CD4-positive, alpha-beta T cell treated with Interleukin-4 for 4 hours (primary cell): ENCODE results near the gene WDR3.

Experiments
- DNase-seq: peaks from one replicate; pipeline ENCODE4 v3.0.0-alpha.2; 2020

Gene WDR3

DNA sequence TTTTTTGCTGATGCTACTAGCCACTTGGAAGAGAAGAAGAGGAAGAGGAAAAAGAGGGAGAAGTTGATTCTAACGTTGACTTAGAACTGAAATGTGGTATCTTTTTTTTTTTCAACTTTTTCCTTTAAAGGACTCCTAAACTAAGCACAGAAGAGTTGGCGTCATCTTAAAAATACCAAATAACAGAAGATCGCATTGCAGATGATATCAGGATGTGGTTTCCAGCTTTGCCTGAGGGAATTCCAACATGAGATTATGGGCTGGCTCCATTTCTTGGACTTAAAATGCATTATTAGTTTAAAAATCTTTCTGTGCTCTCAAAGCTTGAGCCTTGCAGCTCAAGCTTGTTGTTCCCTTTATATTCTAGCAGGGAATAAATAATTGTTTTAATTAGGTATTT, 29.8 kb downstream of the WDR3 start:
- no peak for DNase-seq

DNA sequence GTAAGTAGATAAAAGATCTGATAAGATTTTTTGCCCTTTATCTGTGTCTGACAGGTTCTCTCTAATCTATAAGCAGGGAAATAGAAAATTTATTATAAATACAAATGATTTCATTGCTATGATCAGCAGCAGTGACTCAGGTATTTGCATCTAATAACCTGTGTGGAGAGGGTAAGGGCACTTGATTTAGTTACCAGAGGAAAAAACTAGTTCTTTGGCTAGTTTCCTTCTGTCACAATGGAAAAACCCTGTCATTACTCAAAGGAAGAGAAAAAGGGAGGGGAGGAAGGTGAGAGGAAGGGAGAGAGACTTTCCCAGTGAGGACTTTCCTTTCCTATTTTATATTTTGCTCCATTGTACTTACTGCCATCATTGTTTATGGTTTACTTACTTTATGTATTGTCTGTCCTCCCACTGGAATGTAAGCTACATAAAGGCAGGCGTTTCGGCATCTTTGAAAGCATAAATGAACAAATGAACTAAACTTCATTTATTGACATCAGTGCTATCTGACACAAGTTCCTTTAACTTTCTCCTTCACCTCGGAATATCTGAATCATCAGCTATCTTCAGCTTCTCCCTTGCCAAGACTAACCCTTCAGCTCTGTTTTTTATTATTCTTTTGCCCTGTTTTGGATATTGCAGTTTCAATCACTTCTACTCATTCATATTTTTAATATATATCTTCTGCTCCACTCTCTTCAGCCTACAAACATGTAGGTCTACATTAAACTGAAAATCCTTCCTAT, 34.9 kb downstream of the WDR3 start:
- DNase-seq: no peak

DNA sequence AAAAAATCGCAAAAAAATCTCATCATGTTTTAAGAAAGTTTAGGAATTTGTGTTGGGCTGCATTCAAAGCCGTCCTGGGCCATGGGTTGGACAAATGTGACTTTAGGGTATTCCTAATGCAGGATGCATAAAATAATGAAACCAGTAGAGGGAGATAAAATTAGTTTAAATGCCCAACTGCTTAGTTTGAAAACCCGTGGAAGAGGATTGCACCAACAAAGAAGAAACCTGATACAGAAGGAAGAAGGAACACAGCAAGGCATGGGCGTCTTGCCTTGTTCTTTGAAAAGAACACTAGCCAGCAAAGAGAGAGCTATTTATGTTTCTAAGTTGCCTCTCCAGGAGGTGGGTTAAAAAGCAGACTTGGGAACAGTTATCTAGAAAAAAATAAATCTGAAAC, 37.9 kb downstream of the WDR3 start:
- DNase-seq: no peak

DNA sequence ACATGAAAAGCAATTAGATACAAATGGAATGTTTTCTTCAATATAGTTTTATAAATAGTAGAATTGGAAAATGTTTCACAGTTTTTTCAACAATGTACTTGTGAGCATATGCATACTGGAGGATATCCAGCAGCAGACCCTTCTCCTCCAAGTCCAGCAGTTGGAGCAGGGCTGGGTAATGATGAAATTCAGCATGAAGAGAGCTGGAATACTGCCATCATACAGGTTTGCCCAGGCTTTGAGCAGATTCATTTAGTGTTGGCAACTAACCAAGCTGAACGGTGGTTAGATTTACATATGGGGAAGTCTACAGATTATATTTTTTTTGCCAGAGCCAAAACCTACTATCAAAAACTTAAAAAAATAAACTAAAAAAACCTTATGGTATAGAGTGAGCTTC, 38.3 kb downstream of the WDR3 start:
- no peak for DNase-seq

DNA sequence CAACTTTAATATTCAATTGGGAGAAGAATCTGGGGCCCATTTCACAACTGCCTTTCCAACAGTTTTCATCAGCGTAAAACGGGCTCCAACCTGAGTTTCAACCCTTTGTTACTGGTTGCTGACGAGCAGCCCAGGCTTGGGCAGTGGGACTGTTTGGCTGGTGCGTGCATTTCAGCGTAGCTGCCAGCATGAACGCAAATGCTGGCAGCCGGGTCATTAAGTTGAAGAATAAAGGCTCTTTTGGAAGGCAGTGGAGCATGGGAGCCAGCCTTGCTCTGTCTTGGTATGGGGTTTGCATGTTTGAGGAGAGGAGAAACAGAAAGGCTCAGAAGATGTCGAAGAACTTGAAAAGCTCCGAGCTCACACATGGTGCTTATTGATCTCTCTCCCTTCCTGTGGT, 40.7 kb downstream of the WDR3 start:
- no peak for DNase-seq

DNA sequence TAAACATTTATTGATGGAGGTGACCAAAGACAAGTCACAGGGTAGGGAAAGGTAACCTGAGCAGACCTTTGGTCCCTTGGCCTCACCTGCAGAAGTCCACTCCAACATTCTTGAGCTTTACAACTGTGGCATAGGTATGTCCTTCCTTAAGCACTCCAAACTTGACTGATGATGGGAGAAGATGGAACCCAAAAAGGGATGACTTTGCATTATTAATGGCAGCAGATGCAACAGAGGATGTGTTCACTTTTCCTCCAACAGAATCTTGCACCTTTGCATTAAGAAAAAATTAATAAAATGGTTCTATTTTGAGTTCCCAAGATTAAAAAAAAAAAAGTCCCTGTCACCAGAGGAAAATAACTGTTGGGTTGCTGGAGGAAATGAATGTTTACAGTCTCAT, 42.2 kb downstream of the WDR3 start:
- no peak for DNase-seq

DNA sequence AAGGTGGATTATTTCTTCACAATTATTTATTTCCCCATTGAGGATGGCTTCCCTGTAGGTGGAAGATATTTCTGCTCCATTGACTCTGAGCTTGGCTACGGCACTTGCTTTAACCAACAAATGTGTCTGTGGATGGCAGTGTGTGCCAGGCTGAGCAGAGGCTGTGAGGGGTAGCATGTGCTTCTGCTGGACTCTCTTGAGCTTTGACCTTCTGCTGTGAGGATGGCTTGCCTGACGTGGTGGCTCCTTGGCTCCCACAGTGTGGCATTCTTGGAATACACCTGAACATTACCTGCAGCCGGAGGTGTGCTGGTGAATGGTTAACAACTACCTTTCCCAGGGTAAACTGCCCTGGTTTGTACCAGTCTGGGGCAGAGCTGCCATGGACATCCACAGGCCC, 46.8 kb downstream of the WDR3 start:
- DNase-seq: no peak

DNA sequence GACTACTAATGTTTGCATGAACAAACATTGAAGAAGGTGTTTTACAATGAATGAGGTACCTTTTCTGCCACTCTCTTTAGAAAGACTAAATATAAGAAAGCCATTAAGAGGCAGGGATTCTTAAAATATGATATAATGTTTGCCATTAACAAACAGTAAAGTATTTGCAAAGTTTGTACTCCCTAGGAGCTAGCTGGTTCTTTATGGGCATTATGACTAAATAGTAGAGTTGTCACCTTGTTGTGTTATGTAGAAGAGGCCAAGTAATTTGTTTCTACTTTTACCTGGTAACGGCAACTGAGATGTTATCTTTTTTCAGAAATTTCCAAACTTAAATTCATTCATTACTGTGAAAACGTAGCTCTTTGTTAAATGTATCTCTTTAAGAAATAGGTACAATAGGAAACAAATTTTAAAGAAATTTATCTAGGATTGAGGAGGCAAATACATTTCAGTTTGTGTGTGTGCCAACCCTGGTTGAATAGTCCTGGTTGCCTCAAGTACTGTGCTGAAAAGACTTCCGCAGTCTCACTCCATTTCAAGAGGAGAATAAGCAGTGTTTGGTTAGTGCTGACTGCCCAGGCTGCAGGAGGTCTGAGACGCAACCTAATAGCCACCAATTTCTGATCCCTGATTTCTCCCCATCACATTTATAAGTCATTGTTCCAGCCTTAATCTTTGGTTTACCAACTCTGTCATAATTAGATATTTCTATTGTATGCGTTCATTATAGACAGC, 52.1 kb downstream of the WDR3 start:
- DNase-seq: no peak

DNA sequence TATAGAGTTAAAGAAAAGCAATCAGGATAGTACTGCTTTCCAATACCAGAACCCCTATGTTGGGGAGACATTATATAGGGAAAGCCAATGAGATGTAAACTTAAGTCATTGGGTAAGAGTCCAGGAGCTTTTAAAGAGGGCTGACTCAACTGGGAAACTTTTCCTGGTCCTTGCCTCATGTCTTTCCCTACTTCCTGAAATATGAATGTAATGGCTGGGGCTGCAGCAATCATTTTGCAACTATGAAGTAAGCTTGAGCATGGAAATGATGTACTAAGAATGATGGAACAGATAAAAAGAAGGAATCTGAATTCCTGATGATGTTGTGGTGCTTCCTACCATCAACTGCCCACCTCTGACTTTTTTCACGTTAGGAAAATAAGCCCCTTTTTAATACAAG, 55.7 kb downstream of the WDR3 start:
- no peak for DNase-seq

DNA sequence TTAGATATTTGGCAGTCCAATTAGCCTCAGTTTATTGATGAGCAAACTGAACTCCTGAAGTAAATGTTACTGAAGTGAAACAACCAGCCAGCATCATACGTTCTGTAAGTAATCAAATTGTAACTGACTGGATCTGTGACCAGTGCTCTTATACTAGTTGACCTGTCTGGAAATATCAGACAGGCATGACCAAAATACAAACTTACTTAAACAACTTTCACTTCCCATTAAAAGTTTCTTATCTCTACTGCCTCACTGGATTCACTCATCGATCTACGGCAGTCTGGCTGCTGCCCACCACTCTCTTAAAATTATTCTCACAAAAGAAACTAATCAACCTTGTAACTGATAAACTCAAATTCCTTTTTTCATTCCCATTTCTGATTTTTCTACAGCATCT, 56.4 kb downstream of the WDR3 start:
- no peak for DNase-seq

DNA sequence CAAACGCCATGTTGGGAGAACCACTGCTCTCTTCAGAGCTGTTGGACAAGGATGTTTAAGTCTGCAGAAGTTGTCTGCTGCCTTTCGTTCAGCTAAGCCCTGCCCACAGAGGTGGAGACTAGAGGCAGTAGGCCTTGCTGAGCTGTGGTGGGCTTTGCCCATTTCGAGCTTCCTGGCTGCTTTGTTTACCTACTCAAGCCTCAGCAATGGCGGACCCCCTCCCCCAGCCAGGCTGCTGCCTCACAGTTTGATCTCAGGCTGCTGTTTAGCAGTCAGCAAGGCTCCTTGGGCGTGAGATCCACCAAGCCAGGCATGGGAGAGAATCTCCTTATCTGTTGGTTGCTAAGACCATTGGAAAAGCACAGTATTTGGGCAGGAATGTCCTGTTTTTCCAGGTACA, 74.8 kb downstream of the WDR3 start:
- DNase-seq: no peak

DNA sequence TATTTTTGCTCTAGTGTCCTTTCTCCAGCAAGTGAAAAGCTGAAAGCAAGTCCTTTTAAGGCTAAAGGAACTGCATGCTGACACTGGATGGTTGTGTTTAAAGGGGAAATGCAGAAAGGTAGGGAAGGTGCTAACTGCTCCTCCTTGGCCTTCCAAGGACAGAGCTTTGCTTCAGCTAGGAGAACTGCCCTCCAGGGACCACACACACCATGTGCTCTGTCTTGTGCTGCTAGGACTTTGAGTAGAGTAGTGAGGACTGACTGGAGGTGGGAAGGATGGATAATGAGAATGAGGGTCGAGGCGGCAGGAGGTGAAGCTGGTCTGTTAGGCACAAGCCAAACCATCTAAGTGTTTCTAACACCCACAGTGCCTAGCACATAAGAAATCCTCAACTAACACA, 77.9 kb downstream of the WDR3 start:
- DNase-seq: no peak

DNA sequence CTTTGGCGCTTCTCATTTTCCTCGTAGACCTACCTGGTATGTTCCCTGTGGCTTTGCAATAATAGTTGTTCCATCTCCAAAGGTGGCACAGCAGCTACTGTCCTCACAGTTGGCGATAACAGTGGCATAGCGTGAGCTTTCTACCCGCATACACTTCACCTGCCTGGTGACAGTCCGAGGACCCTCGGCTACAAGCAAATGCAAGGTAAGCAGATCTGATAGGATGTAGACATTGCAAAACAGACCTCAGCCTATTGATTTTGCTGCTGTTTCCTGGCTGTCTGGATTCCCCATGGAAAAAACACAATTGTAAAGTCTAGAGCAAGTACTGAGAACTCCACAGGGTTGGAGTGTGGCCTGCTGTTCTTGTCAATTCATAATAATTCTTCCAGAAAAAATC, 78.5 kb downstream of the WDR3 start:
- DNase-seq: no peak

DNA sequence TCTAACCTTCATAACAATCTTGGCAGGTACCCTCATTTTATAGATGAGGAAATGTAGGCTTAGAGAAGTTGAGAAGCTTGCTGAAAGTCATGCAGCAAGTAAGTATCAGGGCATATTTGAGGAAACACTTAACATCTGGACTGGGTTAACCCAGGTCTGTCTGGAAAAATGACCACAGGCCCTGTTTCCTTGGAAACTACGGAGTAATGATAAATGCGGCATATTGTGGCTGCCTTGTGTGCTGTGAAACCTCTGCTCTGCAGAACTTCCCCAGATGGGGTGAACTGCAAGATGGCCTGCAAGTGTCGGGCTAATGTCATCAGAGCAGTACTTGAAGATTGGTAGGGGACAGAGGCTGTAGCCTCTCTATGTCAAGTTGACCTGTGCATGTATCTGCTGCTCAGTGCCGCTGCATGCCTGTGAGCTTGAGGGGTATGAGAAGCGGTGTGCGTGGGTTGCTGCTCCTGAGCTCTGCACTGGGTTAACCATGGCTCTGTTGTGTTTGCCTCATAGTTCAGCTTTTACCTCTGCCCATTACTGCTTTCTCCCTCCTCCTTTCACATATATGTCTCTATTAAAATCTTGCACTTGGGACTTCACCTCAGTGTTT, 83.1 kb downstream of the WDR3 start:
- no peak for DNase-seq

DNA sequence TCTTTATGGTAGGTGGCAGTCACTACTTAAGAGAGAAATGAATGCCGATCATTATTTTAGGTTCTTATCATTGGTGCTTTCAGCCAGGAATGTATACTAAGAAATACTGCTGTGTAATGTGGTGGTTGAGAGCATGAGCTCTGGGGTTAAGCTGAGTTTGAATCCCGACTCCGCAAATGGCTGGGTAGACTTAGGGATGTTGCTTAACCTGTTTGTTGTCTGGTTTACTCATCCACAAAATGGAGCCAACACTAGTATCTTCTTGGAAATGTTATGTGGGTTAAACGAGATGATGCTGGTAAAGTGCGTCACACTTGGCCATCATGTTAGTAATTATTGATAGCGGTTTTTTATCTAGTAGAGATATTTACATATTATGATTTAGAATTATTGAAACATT, 83.8 kb downstream of the WDR3 start:
- no peak for DNase-seq

DNA sequence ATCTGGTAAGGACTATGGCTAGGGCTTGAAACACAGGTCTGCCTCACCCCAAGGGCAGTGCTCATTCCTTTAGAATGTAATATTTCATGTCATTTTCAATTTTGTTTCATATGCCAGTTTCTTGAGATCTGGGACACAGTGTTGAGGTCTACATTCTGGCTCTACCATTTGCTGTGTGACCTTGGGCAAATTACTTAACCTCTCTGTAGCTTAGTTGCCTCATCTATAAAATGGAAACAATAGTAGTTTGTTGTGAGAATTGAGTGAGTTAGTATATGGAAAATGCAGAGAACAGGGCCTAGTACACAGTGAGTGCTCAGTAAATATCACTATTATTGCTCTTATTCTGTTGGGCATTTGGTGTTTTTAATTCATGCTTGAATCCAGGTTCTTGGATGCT, 84.4 kb downstream of the WDR3 start:
- no peak for DNase-seq
